SK-N-SH treated with all-trans-retinoic acid at 6 μM for 48 hours (cell line): Measurements from ENCODE around the gene OXCT1.

ENCODE experiments used
- ATAC-seq: fragments of 200-7000 bp; cut with Tn5 transposase; 3 replicates; pipeline ENCODE4 v1.9.1; 2020; ENCODE audit warnings: mild to moderate bottlenecking, moderate library complexity
- ARNTL ChIP-seq: fragments of 450-650 bp; formaldehyde crosslinking; IDR thresholded peaks from 2 replicates; pipeline ENCODE4 v1.5.0; 2020; ENCODE audit warnings: low read depth, mild to moderate bottlenecking, moderate library complexity, borderline replicate concordance
- BACH2 ChIP-seq: fragments of 250-450 bp; sonication (Bioruptor Pico); IDR thresholded peaks from 2 replicates; pipeline ENCODE4 v1.9.0; 2021; ENCODE audit warnings: mild to moderate bottlenecking, borderline replicate concordance
- CSDC2 ChIP-seq: fragments of 250-450 bp; sonication (Bioruptor Pico); IDR thresholded peaks from 2 replicates; pipeline ENCODE4 v1.5.0; 2020; ENCODE audit warnings: mild to moderate bottlenecking, moderate library complexity
- ESRRG ChIP-seq: fragments of 250-450 bp; sonication (Bioruptor Pico); IDR thresholded peaks from 2 replicates; pipeline ENCODE4 v1.6.1; 2021; ENCODE audit warnings: mild to moderate bottlenecking
- GLIS3 ChIP-seq: fragments of 250-450 bp; sonication (Bioruptor Pico); IDR thresholded peaks from 2 replicates; pipeline ENCODE4 v1.5.0; 2020; ENCODE audit warnings: mild to moderate bottlenecking, moderate library complexity
- ISL1 ChIP-seq: fragments of 250-450 bp; sonication (Bioruptor Pico); IDR thresholded peaks from 2 replicates; pipeline ENCODE4 v2.1.2; 2022; ENCODE audit warnings: mild to moderate bottlenecking, moderate library complexity
- OSR1 ChIP-seq: fragments of 250-450 bp; sonication (Bioruptor Pico); IDR thresholded peaks from 2 replicates; pipeline ENCODE4 v1.8.0; 2022; ENCODE audit warnings: moderate library complexity, mild to moderate bottlenecking, inconsistent platforms
- PPARA ChIP-seq: fragments of 250-450 bp; sonication (Bioruptor Pico); IDR thresholded peaks from 2 replicates; pipeline ENCODE4 v1.5.0; 2020; ENCODE audit warnings: mild to moderate bottlenecking, borderline replicate concordance
- RARB ChIP-seq: fragments of 250-450 bp; sonication (Bioruptor Pico); IDR thresholded peaks from 2 replicates; pipeline ENCODE4 v1.8.0; 2021; ENCODE audit warnings: mild to moderate bottlenecking, moderate library complexity
- SNAI2 ChIP-seq: fragments of 250-450 bp; sonication (Bioruptor Pico); IDR thresholded peaks from 2 replicates; pipeline ENCODE4 v1.5.0; 2020; ENCODE audit warnings: mild to moderate bottlenecking, moderate library complexity
- TCF4 ChIP-seq: fragments of 250-450 bp; sonication (Bioruptor Pico); IDR thresholded peaks from 2 replicates; pipeline ENCODE4 v1.8.0; 2021; ENCODE audit warnings: mild to moderate bottlenecking, moderate library complexity, borderline replicate concordance
- TOX ChIP-seq: fragments of 250-450 bp; sonication (Bioruptor Pico); IDR thresholded peaks from 2 replicates; pipeline ENCODE4 v1.8.0; 2021; ENCODE audit warnings: mild to moderate bottlenecking, moderate library complexity, borderline replicate concordance
- ZC3H10 ChIP-seq: fragments of 250-450 bp; sonication (Bioruptor Pico); IDR thresholded peaks from 2 replicates; pipeline ENCODE4 v1.5.1; 2021; ENCODE audit warnings: mild to moderate bottlenecking, moderate library complexity
- ZFP3 ChIP-seq: fragments of 250-450 bp; sonication (Bioruptor Pico); IDR thresholded peaks from 2 replicates; pipeline ENCODE4 v1.5.0; 2020; ENCODE audit warnings: mild to moderate bottlenecking, moderate library complexity
- ZNF70 ChIP-seq: fragments of 450-650 bp; formaldehyde crosslinking; IDR thresholded peaks from 2 replicates; pipeline ENCODE4 v1.5.0; 2020; ENCODE audit warnings: mild to moderate bottlenecking, moderate library complexity
- ZNF8 ChIP-seq: fragments of 450-650 bp; formaldehyde crosslinking; IDR thresholded peaks from 2 replicates; pipeline ENCODE4 v1.5.0; 2020; ENCODE audit warnings: mild to moderate bottlenecking, moderate library complexity
- TF ChIP-seq, protein P1 (sequence below): fragments of 250-450 bp; sonication (Bioruptor Pico); IDR thresholded peaks from 2 replicates; pipeline ENCODE4 v1.8.0; 2021; ENCODE audit warnings: low read depth, mild to moderate bottlenecking, moderate library complexity, borderline replicate concordance
- TF ChIP-seq, protein P2 (sequence below): fragments of 250-450 bp; sonication (Bioruptor Pico); IDR thresholded peaks from 2 replicates; pipeline ENCODE4 v1.5.0; 2020; ENCODE audit warnings: mild to moderate bottlenecking, moderate library complexity
- TF ChIP-seq, protein P3 (sequence below): fragments of 250-450 bp; sonication (Bioruptor Pico); IDR thresholded peaks from 2 replicates; pipeline ENCODE4 v1.5.1; 2021; ENCODE audit warnings: mild to moderate bottlenecking, moderate library complexity
- TF ChIP-seq, protein P4 (sequence below): fragments of 250-450 bp; sonication (Bioruptor Pico); IDR thresholded peaks from 2 replicates; pipeline ENCODE4 v1.5.1; 2020; ENCODE audit warnings: low read depth, mild to moderate bottlenecking, moderate library complexity

The OXCT1 gene

GRCh38 chr5:41885286-41885685, 15.1 kb upstream of the OXCT1 start:
- TF ChIP-seq TOX (CRISPR knock-in tag) (no peak), PPARA (CRISPR knock-in tag) (no peak), ISL1 (CRISPR knock-in tag) (no peak), RARB (CRISPR knock-in tag) (no peak)
- TF ChIP-seq, protein P1, sequence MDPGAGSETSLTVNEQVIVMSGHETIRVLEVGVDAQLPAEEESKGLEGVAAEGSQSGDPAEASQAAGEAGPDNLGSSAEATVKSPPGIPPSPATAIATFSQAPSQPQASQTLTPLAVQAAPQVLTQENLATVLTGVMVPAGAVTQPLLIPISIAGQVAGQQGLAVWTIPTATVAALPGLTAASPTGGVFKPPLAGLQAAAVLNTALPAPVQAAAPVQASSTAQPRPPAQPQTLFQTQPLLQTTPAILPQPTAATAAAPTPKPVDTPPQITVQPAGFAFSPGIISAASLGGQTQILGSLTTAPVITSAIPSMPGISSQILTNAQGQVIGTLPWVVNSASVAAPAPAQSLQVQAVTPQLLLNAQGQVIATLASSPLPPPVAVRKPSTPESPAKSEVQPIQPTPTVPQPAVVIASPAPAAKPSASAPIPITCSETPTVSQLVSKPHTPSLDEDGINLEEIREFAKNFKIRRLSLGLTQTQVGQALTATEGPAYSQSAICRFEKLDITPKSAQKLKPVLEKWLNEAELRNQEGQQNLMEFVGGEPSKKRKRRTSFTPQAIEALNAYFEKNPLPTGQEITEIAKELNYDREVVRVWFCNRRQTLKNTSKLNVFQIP (CRISPR knock-in tag) = no peak
- TF ChIP-seq, protein P2, sequence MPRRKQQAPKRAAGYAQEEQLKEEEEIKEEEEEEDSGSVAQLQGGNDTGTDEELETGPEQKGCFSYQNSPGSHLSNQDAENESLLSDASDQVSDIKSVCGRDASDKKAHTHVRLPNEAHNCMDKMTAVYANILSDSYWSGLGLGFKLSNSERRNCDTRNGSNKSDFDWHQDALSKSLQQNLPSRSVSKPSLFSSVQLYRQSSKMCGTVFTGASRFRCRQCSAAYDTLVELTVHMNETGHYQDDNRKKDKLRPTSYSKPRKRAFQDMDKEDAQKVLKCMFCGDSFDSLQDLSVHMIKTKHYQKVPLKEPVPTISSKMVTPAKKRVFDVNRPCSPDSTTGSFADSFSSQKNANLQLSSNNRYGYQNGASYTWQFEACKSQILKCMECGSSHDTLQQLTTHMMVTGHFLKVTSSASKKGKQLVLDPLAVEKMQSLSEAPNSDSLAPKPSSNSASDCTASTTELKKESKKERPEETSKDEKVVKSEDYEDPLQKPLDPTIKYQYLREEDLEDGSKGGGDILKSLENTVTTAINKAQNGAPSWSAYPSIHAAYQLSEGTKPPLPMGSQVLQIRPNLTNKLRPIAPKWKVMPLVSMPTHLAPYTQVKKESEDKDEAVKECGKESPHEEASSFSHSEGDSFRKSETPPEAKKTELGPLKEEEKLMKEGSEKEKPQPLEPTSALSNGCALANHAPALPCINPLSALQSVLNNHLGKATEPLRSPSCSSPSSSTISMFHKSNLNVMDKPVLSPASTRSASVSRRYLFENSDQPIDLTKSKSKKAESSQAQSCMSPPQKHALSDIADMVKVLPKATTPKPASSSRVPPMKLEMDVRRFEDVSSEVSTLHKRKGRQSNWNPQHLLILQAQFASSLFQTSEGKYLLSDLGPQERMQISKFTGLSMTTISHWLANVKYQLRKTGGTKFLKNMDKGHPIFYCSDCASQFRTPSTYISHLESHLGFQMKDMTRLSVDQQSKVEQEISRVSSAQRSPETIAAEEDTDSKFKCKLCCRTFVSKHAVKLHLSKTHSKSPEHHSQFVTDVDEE (CRISPR knock-in tag) = no peak
- TF ChIP-seq, all 23 proteins: peak for 0
- no peak for ATAC-seq

DNA sequence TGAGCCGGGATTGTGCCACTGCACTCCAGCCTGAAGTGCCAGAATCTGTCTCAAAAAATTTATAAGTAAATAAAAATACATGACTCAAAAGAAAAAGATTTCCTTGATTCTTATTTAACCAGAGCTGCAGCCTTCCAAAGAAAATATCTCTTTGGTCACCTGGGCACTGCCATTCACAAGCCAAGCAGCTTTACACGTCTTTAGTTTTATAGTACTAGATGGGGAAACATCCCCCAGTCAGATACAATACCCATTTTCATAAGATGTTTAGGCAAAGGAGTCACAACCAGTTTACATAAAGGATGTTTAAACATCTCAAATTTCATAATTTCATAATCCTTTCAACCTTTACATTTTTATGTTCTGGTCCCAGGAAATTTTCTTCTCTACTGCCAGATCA, 13.7 kb upstream of the OXCT1 start:
- no peak for TF ChIP-seq ZNF8
- no peak for ATAC-seq

GRCh38 chr5:41883243-41883642, 13.0 kb upstream of the OXCT1 start:
- no peak for ATAC-seq
- TF ChIP-seq ZNF70 (CRISPR knock-in tag) (no peak), GLIS3 (no peak), TCF4 (CRISPR knock-in tag) (no peak), RARB (CRISPR knock-in tag) (no peak), ZC3H10 (CRISPR knock-in tag) (no peak), ARNTL (no peak), BACH2 (CRISPR knock-in tag) (no peak), OSR1 (CRISPR knock-in tag) (no peak), ESRRG (CRISPR knock-in tag) (no peak), ISL1 (CRISPR knock-in tag) (no peak), SNAI2 (no peak), ZNF8 (no peak), PPARA (CRISPR knock-in tag) (no peak), CSDC2 (CRISPR knock-in tag) (no peak), ZFP3 (CRISPR knock-in tag) (no peak)
- TF ChIP-seq, protein P3, sequence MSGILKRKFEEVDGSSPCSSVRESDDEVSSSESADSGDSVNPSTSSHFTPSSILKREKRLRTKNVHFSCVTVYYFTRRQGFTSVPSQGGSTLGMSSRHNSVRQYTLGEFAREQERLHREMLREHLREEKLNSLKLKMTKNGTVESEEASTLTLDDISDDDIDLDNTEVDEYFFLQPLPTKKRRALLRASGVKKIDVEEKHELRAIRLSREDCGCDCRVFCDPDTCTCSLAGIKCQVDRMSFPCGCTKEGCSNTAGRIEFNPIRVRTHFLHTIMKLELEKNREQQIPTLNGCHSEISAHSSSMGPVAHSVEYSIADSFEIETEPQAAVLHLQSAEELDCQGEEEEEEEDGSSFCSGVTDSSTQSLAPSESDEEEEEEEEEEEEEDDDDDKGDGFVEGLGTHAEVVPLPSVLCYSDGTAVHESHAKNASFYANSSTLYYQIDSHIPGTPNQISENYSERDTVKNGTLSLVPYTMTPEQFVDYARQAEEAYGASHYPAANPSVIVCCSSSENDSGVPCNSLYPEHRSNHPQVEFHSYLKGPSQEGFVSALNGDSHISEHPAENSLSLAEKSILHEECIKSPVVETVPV = no peak
- TF ChIP-seq, protein P2 (CRISPR knock-in tag) = no peak
- TF ChIP-seq, protein P4, sequence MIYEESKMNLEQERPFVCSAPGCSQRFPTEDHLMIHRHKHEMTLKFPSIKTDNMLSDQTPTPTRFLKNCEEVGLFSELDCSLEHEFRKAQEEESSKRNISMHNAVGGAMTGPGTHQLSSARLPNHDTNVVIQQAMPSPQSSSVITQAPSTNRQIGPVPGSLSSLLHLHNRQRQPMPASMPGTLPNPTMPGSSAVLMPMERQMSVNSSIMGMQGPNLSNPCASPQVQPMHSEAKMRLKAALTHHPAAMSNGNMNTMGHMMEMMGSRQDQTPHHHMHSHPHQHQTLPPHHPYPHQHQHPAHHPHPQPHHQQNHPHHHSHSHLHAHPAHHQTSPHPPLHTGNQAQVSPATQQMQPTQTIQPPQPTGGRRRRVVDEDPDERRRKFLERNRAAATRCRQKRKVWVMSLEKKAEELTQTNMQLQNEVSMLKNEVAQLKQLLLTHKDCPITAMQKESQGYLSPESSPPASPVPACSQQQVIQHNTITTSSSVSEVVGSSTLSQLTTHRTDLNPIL (CRISPR knock-in tag) = no peak
- TF ChIP-seq, protein P1 (CRISPR knock-in tag) = no peak
- TF ChIP-seq, all 23 proteins: peak for 0
